ENCODE results near the gene RPS6KA3. TPM values are rescaled to one million over a fixed set of nuclear protein-coding genes. Genes with fewer than 3 reads are reported as not detected.

Gene RPS6KA3
- polyA plus RNA-seq, 1 donor (not counting 4 experiments of a cell fraction or from before 2014, with no cell fraction given) = 32.1 TPM

DNA sequence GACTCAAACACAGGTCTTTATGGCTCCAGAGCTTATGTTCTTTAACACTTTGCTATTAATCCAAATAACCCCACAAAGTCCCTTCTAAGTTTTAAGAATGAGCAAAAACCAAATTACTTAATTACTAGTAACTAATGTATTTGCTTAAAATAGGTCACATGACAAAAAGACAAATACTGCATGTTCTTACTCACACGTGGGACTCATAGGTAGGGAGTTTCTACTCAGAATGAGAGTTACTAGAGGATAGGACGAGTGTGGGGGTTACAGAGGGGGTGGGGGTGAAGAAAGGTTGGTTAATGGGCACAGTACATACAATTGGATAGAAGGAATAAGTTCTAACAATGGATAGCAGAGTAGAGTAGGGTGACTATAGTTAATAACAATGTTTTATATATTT, 5.8 kb downstream of the RPS6KA3 start:
- no peak overlapping the region for H3K4me2 ChIP-seq (ENCODE audit: control insufficient read depth, extremely low read depth, insufficient read depth, low read depth, low read length)

DNA sequence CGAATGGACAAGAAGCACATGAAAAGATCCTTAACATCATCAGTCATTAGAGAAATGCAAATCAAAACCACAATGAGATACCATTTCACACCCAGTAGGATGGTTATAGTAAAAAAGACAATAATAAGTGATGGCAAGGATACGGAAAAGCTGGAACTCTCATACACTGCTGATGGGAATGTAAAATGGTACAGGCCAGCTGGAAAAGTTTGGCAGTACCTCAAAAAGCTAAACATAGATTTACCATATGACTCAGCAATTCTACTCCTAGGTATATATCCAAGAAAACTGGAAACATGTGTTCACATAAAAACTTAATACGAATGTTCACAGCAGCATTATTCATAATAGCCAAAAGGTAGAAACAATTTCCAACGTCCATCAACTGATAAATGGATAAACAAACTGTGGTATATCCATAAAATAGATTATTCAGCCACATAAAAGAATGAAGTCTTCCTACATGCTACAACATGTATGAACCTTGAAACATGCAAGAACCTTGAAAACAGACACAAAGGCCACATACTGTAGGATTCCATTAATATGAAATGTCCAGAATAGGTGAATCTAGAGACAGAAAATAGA, 11.9 kb downstream of the RPS6KA3 start:
- H3K9ac ChIP-seq (ENCODE audit: control insufficient read depth, extremely low read depth, insufficient read depth, low read length) = no peak overlapping the region
- no peaks in the 10 kb centered on the region for H3K36me3 ChIP-seq (ENCODE audit: control insufficient read depth in 2 of 2, extremely low read depth in 1 of 2, insufficient read depth in 2 of 2, low read length in 2 of 2)
- DNase-seq (ENCODE audit: low read depth, low spot score) (no peak), FAIRE-seq (no peak)
- TF ChIP-seq, protein P1, sequence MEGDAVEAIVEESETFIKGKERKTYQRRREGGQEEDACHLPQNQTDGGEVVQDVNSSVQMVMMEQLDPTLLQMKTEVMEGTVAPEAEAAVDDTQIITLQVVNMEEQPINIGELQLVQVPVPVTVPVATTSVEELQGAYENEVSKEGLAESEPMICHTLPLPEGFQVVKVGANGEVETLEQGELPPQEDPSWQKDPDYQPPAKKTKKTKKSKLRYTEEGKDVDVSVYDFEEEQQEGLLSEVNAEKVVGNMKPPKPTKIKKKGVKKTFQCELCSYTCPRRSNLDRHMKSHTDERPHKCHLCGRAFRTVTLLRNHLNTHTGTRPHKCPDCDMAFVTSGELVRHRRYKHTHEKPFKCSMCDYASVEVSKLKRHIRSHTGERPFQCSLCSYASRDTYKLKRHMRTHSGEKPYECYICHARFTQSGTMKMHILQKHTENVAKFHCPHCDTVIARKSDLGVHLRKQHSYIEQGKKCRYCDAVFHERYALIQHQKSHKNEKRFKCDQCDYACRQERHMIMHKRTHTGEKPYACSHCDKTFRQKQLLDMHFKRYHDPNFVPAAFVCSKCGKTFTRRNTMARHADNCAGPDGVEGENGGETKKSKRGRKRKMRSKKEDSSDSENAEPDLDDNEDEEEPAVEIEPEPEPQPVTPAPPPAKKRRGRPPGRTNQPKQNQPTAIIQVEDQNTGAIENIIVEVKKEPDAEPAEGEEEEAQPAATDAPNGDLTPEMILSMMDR (optimal IDR thresholded peaks at IDR 0.05 in 1 of 3, IDR thresholded peaks at IDR 0.05 in 1 of 3, conservative IDR thresholded peaks at IDR 0.05 in 1 of 3; ENCODE audit: extremely low read depth in 1 of 3, insufficient read depth in 2 of 3, low read length in 3 of 3) = no peak
- no peak for TF ChIP-seq EZH2 (IDR thresholded peaks at IDR 0.05; ENCODE audit: low read length)
- H3K4me2 ChIP-seq (ENCODE audit: control insufficient read depth, extremely low read depth, insufficient read depth, low read depth, low read length) = no peak overlapping the region
- H3K79me2 ChIP-seq (ENCODE audit: control insufficient read depth, insufficient read depth, low read length) = peaks cover 18% of the 10 kb centered on the region
- dilution Hi-C loops (cut with MboI; ENCODE audit: extremely low pct_ligation_motif_present, low sequenced_read_pairs) = no loop called here
- H4K20me1 ChIP-seq (ENCODE audit: control insufficient read depth, extremely low read depth, insufficient read depth, low read length) = peaks cover 9% of the 10 kb centered on the region
- no peaks in the 10 kb centered on the region for H3K9me3 ChIP-seq (ENCODE audit: control insufficient read depth, low read depth, low read length)
- H3K9me1 ChIP-seq (ENCODE audit: control insufficient read depth, extremely low read depth, insufficient read depth, low read length) = no peaks in the 10 kb centered on the region
- H3K27ac ChIP-seq (ENCODE audit: control insufficient read depth, insufficient read depth, low read length) = no peak overlapping the region
- H3K4me3 ChIP-seq (ENCODE audit: control insufficient read depth in 2 of 3, extremely low read depth in 1 of 3, insufficient read depth in 2 of 3, low read depth in 1 of 3, low read length in 3 of 3) = no peak overlapping the region
- peaks cover 6% of the 10 kb centered on the region for H3K4me1 ChIP-seq (ENCODE audit: control insufficient read depth, extremely low read depth, insufficient read depth, low read length)
- no peaks in the 10 kb centered on the region for H3K27me3 ChIP-seq (ENCODE audit: control insufficient read depth, extremely low read depth, insufficient read depth, low read length)
- H2AFZ ChIP-seq (ENCODE audit: control insufficient read depth, low read length) = no peak overlapping the region

More for the DNA sequence above, 5.8 kb downstream of the RPS6KA3 start:
- no peaks in the 10 kb centered on the region for H3K9me1 ChIP-seq (ENCODE audit: control insufficient read depth, extremely low read depth, insufficient read depth, low read length)
- H4K20me1 ChIP-seq (ENCODE audit: control insufficient read depth, extremely low read depth, insufficient read depth, low read length) = no peaks in the 10 kb centered on the region
- H3K4me1 ChIP-seq (ENCODE audit: control insufficient read depth, extremely low read depth, insufficient read depth, low read length) = peaks cover 5% of the 10 kb centered on the region
- no peaks in the 10 kb centered on the region for H3K9me3 ChIP-seq (ENCODE audit: control insufficient read depth, low read depth, low read length)
- H3K4me3 ChIP-seq (ENCODE audit: control insufficient read depth in 2 of 3, extremely low read depth in 1 of 3, insufficient read depth in 2 of 3, low read depth in 1 of 3, low read length in 3 of 3) = no peak overlapping the region
- no peak overlapping the region for H3K9ac ChIP-seq (ENCODE audit: control insufficient read depth, extremely low read depth, insufficient read depth, low read length)
- DNase-seq (ENCODE audit: low read depth, low spot score) (no peak), FAIRE-seq (no peak)
- dilution Hi-C loops (cut with MboI; ENCODE audit: extremely low pct_ligation_motif_present, low sequenced_read_pairs) = no loop called here
- H3K36me3 ChIP-seq (ENCODE audit: control insufficient read depth in 2 of 2, extremely low read depth in 1 of 2, insufficient read depth in 2 of 2, low read length in 2 of 2) = no peaks in the 10 kb centered on the region
- peaks cover 54% of the 10 kb centered on the region for H3K79me2 ChIP-seq (ENCODE audit: control insufficient read depth, insufficient read depth, low read length)
- TF ChIP-seq, protein P1 (optimal IDR thresholded peaks at IDR 0.05 in 1 of 3, IDR thresholded peaks at IDR 0.05 in 1 of 3, conservative IDR thresholded peaks at IDR 0.05 in 1 of 3; ENCODE audit: extremely low read depth in 1 of 3, insufficient read depth in 2 of 3, low read length in 3 of 3) = no peak
- TF ChIP-seq EZH2 (IDR thresholded peaks at IDR 0.05; ENCODE audit: low read length) = no peak
- no peak overlapping the region for H2AFZ ChIP-seq (ENCODE audit: control insufficient read depth, low read length)
- H3K27ac ChIP-seq (ENCODE audit: control insufficient read depth, insufficient read depth, low read length) = no peak overlapping the region
- H3K27me3 ChIP-seq (ENCODE audit: control insufficient read depth, extremely low read depth, insufficient read depth, low read length) = no peaks in the 10 kb centered on the region

Measured in keratinocyte (primary cell).